ENCODE results near the gene RASGRP1.
A peak's percentile ranks its signal among the peaks of the same experiment; 100 is the strongest.

The RASGRP1 gene

GRCh38 chr15:38576837-38577236 is 12.2 kb upstream of the RASGRP1 start:
- Histone ChIP-seq H3K27me3 (replicated peaks in 2 of 5; ENCODE audit: control insufficient read depth in 4 of 5, insufficient read depth in 5 of 5, low read length in 4 of 5) (no peaks in the 10 kb centered on the region), H3K4me1 (ENCODE audit: control extremely low read depth in 1 of 4, control insufficient read depth in 4 of 4, insufficient read depth in 4 of 4, low read length in 3 of 4) (no peaks in the 10 kb centered on the region), H3K36me3 (ENCODE audit: control insufficient read depth in 4 of 4, insufficient read depth in 4 of 4, low read length in 3 of 4) (no peaks in the 10 kb centered on the region), H3K27ac (ENCODE audit: insufficient read depth in 1 of 2, low read depth in 1 of 2, low read length in 2 of 2, poor library complexity in 1 of 2, severe bottlenecking in 2 of 2) (no peak overlapping the region), H3K4me3 (ENCODE audit: control insufficient read depth in 1 of 7, extremely low read depth in 1 of 7, insufficient read depth in 4 of 7, low read depth in 2 of 7, low read length in 6 of 7) (no peak overlapping the region), H3K9me3 (ENCODE audit: control extremely low read depth in 1 of 5, control insufficient read depth in 4 of 5, insufficient read depth in 2 of 5, low read depth in 1 of 5, low read length in 4 of 5) (no peaks in the 10 kb centered on the region)
- DNase-seq = no peak
- ChIA-PET POLR2A (no interaction called here), CTCF (interaction anchor here (0.8 kb wide), 1 partner anchor 76 kb away, joined by 3 read pairs; no protein-coding TSS in a partner anchor)
- 100% methylated on average over 3 of the region's 3 CpGs for WGBS (ENCODE audit: insufficient coverage)

- ChIA-PET POLR2A (no interaction called here), CTCF (interaction anchor here (0.8 to 1.6 kb wide), 2 partner anchors 13 to 77 kb away, joined by 3 to 4 read pairs; no protein-coding TSS in a partner anchor)
- Histone ChIP-seq H3K27me3 (replicated peaks in 2 of 5; ENCODE audit: control insufficient read depth in 4 of 5, insufficient read depth in 5 of 5, low read length in 4 of 5) (no peaks in the 10 kb centered on the region), H3K4me3 (ENCODE audit: control insufficient read depth in 1 of 7, extremely low read depth in 1 of 7, insufficient read depth in 4 of 7, low read depth in 2 of 7, low read length in 6 of 7) (no peak overlapping the region), H3K27ac (ENCODE audit: insufficient read depth in 1 of 2, low read depth in 1 of 2, low read length in 2 of 2, poor library complexity in 1 of 2, severe bottlenecking in 2 of 2) (no peak overlapping the region), H3K36me3 (ENCODE audit: control insufficient read depth in 4 of 4, insufficient read depth in 4 of 4, low read length in 3 of 4) (no peaks in the 10 kb centered on the region), H3K4me1 (ENCODE audit: control extremely low read depth in 1 of 4, control insufficient read depth in 4 of 4, insufficient read depth in 4 of 4, low read length in 3 of 4) (no peaks in the 10 kb centered on the region), H3K9me3 (ENCODE audit: control extremely low read depth in 1 of 5, control insufficient read depth in 4 of 5, insufficient read depth in 2 of 5, low read depth in 1 of 5, low read length in 4 of 5) (peaks cover 0 to 2% (median 0%) of the 10 kb centered on the region in 5 experiments)
- 60% methylated on average over 1 of the region's 1 CpG for WGBS (ENCODE audit: insufficient coverage)
- no peak for DNase-seq
Observed at GRCh38 chr15:38576261-38576660, 11.6 kb upstream of the RASGRP1 start.

GRCh38 chr15:38565287-38565670 is 665 bp upstream of the RASGRP1 start:
- peaks cover 0 to 6% (median 0%) of the 10 kb centered on the region in 5 experiments for H3K27me3 ChIP-seq (replicated peaks in 2 of 5; ENCODE audit: control insufficient read depth in 4 of 5, insufficient read depth in 5 of 5, low read length in 4 of 5)
- WGBS (ENCODE audit: insufficient coverage) = 71% methylated on average over 8 of the region's 16 CpGs
- H3K4me3 ChIP-seq (ENCODE audit: control insufficient read depth in 1 of 7, extremely low read depth in 1 of 7, insufficient read depth in 4 of 7, low read depth in 2 of 7, low read length in 6 of 7) = peak overlapping the region in 5 of 7 experiments; percentile 41 to 79 (median 73)
- H3K9me3 ChIP-seq (ENCODE audit: control extremely low read depth in 1 of 5, control insufficient read depth in 4 of 5, insufficient read depth in 2 of 5, low read depth in 1 of 5, low read length in 4 of 5) = no peaks in the 10 kb centered on the region
- H3K36me3 ChIP-seq (ENCODE audit: control insufficient read depth in 4 of 4, insufficient read depth in 4 of 4, low read length in 3 of 4) = no peaks in the 10 kb centered on the region
- ChIA-PET CTCF (interaction anchor here (0.6 to 7.7 kb wide), 2 partner anchors 16 to 122 kb away, joined by 3 to 158 read pairs; no protein-coding TSS in a partner anchor), POLR2A (no interaction called here)
- DNase-seq = no peak
- peaks cover 3 to 19% (median 12%) of the 10 kb centered on the region in 4 experiments for H3K4me1 ChIP-seq (ENCODE audit: control extremely low read depth in 1 of 4, control insufficient read depth in 4 of 4, insufficient read depth in 4 of 4, low read length in 3 of 4)
- H3K27ac ChIP-seq (ENCODE audit: insufficient read depth in 1 of 2, low read depth in 1 of 2, low read length in 2 of 2, poor library complexity in 1 of 2, severe bottlenecking in 2 of 2) = no peak overlapping the region

- Histone ChIP-seq H3K4me3 (ENCODE audit: control insufficient read depth in 1 of 7, extremely low read depth in 1 of 7, insufficient read depth in 4 of 7, low read depth in 2 of 7, low read length in 6 of 7) (peak overlapping the region; percentile 41 to 79 (median 71)), H3K36me3 (ENCODE audit: control insufficient read depth in 4 of 4, insufficient read depth in 4 of 4, low read length in 3 of 4) (no peaks in the 10 kb centered on the region), H3K27me3 (replicated peaks in 2 of 5; ENCODE audit: control insufficient read depth in 4 of 5, insufficient read depth in 5 of 5, low read length in 4 of 5) (peaks cover 0 to 6% (median 0%) of the 10 kb centered on the region in 5 experiments), H3K9me3 (ENCODE audit: control extremely low read depth in 1 of 5, control insufficient read depth in 4 of 5, insufficient read depth in 2 of 5, low read depth in 1 of 5, low read length in 4 of 5) (no peaks in the 10 kb centered on the region), H3K4me1 (ENCODE audit: control extremely low read depth in 1 of 4, control insufficient read depth in 4 of 4, insufficient read depth in 4 of 4, low read length in 3 of 4) (peaks cover 3 to 19% (median 12%) of the 10 kb centered on the region in 4 experiments), H3K27ac (ENCODE audit: insufficient read depth in 1 of 2, low read depth in 1 of 2, low read length in 2 of 2, poor library complexity in 1 of 2, severe bottlenecking in 2 of 2) (no peak overlapping the region)
- 11% methylated on average over 47 of the region's 59 CpGs for WGBS (ENCODE audit: insufficient coverage)
- ChIA-PET CTCF (interaction anchor here (0.6 to 7.7 kb wide), 32 partner anchors 9 to 141 kb away, joined by 3 to 158 read pairs (median 4); partner anchors contain the start of gene FAM98B), POLR2A (interaction anchor here (0.9 to 1.2 kb wide), 2 partner anchors 106 to 132 kb away, joined by 3 to 5 read pairs; no protein-coding TSS in a partner anchor)
- peak; percentile 63 to 77 (median 76) for DNase-seq
Observed at GRCh38 chr15:38563723-38564519, 693 bp downstream of the RASGRP1 start.

GRCh38 chr15:38562278-38562677 is 2.3 kb downstream of the RASGRP1 start:
- no peak for DNase-seq
- H3K27ac ChIP-seq (ENCODE audit: insufficient read depth in 1 of 2, low read depth in 1 of 2, low read length in 2 of 2, poor library complexity in 1 of 2, severe bottlenecking in 2 of 2) = no peak overlapping the region
- peaks cover 3 to 28% (median 12%) of the 10 kb centered on the region in 4 experiments for H3K4me1 ChIP-seq (ENCODE audit: control extremely low read depth in 1 of 4, control insufficient read depth in 4 of 4, insufficient read depth in 4 of 4, low read length in 3 of 4)
- POLR2A ChIA-PET = no interaction called here
- H3K9me3 ChIP-seq (ENCODE audit: control extremely low read depth in 1 of 5, control insufficient read depth in 4 of 5, insufficient read depth in 2 of 5, low read depth in 1 of 5, low read length in 4 of 5) = no peaks in the 10 kb centered on the region
- no peak overlapping the region for H3K4me3 ChIP-seq (ENCODE audit: control insufficient read depth in 1 of 7, extremely low read depth in 1 of 7, insufficient read depth in 4 of 7, low read depth in 2 of 7, low read length in 6 of 7)
- CTCF ChIA-PET = interaction anchor here (0.6 to 7.7 kb wide), 3 partner anchors 112 to 125 kb away, joined by 3 to 158 read pairs (median 3); no protein-coding TSS in a partner anchor
- 97% methylated on average over 3 of the region's 3 CpGs for WGBS (ENCODE audit: insufficient coverage)
- H3K36me3 ChIP-seq (ENCODE audit: control insufficient read depth in 4 of 4, insufficient read depth in 4 of 4, low read length in 3 of 4) = no peaks in the 10 kb centered on the region
- peaks cover 0 to 6% (median 0%) of the 10 kb centered on the region in 5 experiments for H3K27me3 ChIP-seq (replicated peaks in 2 of 5; ENCODE audit: control insufficient read depth in 4 of 5, insufficient read depth in 5 of 5, low read length in 4 of 5)

- Histone ChIP-seq H3K36me3 (ENCODE audit: control insufficient read depth in 4 of 4, insufficient read depth in 4 of 4, low read length in 3 of 4) (no peaks in the 10 kb centered on the region), H3K4me3 (ENCODE audit: control insufficient read depth in 1 of 7, extremely low read depth in 1 of 7, insufficient read depth in 4 of 7, low read depth in 2 of 7, low read length in 6 of 7) (no peak overlapping the region), H3K9me3 (ENCODE audit: control extremely low read depth in 1 of 5, control insufficient read depth in 4 of 5, insufficient read depth in 2 of 5, low read depth in 1 of 5, low read length in 4 of 5) (no peaks in the 10 kb centered on the region), H3K4me1 (ENCODE audit: control extremely low read depth in 1 of 4, control insufficient read depth in 4 of 4, insufficient read depth in 4 of 4, low read length in 3 of 4) (peaks cover 3 to 22% (median 12%) of the 10 kb centered on the region in 4 experiments), H3K27ac (ENCODE audit: insufficient read depth in 1 of 2, low read depth in 1 of 2, low read length in 2 of 2, poor library complexity in 1 of 2, severe bottlenecking in 2 of 2) (no peak overlapping the region), H3K27me3 (replicated peaks in 2 of 5; ENCODE audit: control insufficient read depth in 4 of 5, insufficient read depth in 5 of 5, low read length in 4 of 5) (peaks cover 0 to 6% (median 0%) of the 10 kb centered on the region in 5 experiments)
- DNase-seq = no peak
- ChIA-PET CTCF (interaction anchor here (0.8 to 7.7 kb wide), 7 partner anchors 12 to 138 kb away, joined by 3 to 158 read pairs (median 4); no protein-coding TSS in a partner anchor), POLR2A (no interaction called here)
- WGBS (ENCODE audit: insufficient coverage) = 95% methylated on average over 3 of the region's 7 CpGs
Observed at GRCh38 chr15:38560456-38560926, 4.1 kb downstream of the RASGRP1 start.

Data from common myeloid progenitor, CD34-positive (primary cell).